Measurements from ENCODE around the gene POU2AF2. TPM values are rescaled to one million over a fixed set of nuclear protein-coding genes. Genes with fewer than 3 reads are reported as not detected.

POU2AF2 gene
- total RNA-seq, 1 donor from 2014 or later = not detected

- no peak overlapping the region for H3K4me2 ChIP-seq (ENCODE audit: low read length)
- H3K4me1 ChIP-seq (ENCODE audit: insufficient read depth, low read length) = no peaks in the 10 kb centered on the region
- H3K27ac Mint-ChIP-seq (ENCODE audit: unreplicated experiment) = no peak overlapping the region
- peaks cover 40% of the 10 kb centered on the region for H3K27me3 Mint-ChIP-seq (ENCODE audit: low read depth, unreplicated experiment)
- no peaks in the 10 kb centered on the region for H3K36me3 Mint-ChIP-seq (ENCODE audit: low read depth, unreplicated experiment)
- no peaks in the 10 kb centered on the region for H3K79me2 ChIP-seq (ENCODE audit: insufficient read depth, low read length)
- no peak for TF ChIP-seq EZH2 (IDR thresholded peaks at IDR 0.05; ENCODE audit: insufficient read depth, low read length)
- TF ChIP-seq CTCF (IDR thresholded peaks at IDR 0.05; ENCODE audit: insufficient read depth, low read depth, low read length) = no peak
- H3K27me3 ChIP-seq (ENCODE audit: insufficient read depth, low read length) = peaks cover 28% of the 10 kb centered on the region
- H3K9ac ChIP-seq (ENCODE audit: low read length) = no peak overlapping the region
- no peak for FAIRE-seq
- no peaks in the 10 kb centered on the region for H4K20me1 ChIP-seq (ENCODE audit: insufficient read depth, low read length)
- no peak overlapping the region for H2AFZ ChIP-seq (ENCODE audit: low read depth, low read length)
- H3K27ac ChIP-seq (ENCODE audit: low read depth, low read length) = no peak overlapping the region
- no peaks in the 10 kb centered on the region for H3K9me3 ChIP-seq (ENCODE audit: insufficient read depth, low read depth, low read length)
- H3K36me3 ChIP-seq (ENCODE audit: insufficient read depth, low read length) = no peaks in the 10 kb centered on the region
- no peaks in the 10 kb centered on the region for H3K9me3 Mint-ChIP-seq (ENCODE audit: unreplicated experiment)
- no peaks in the 10 kb centered on the region for H3K4me1 Mint-ChIP-seq (ENCODE audit: low read depth, unreplicated experiment)
- no peak for DNase-seq (ENCODE audit: low read depth)
- no peak overlapping the region for H3K4me3 ChIP-seq (ENCODE audit: insufficient read depth, low read depth, low read length)
- no peak overlapping the region for H3K4me3 Mint-ChIP-seq (ENCODE audit: unreplicated experiment)
These were observed 57.9 kb downstream of the POU2AF2 start for GRCh38 chr11:111303461-111303860.

- peaks cover 28% of the 10 kb centered on the region for H3K27me3 ChIP-seq (ENCODE audit: insufficient read depth, low read length)
- Mint-ChIP-seq H3K36me3 (ENCODE audit: low read depth, unreplicated experiment) (no peaks in the 10 kb centered on the region), H3K4me1 (ENCODE audit: low read depth, unreplicated experiment) (no peaks in the 10 kb centered on the region), H3K27me3 (ENCODE audit: low read depth, unreplicated experiment) (peaks cover 42% of the 10 kb centered on the region), H3K9me3 (ENCODE audit: unreplicated experiment) (no peaks in the 10 kb centered on the region), H3K4me3 (ENCODE audit: unreplicated experiment) (no peak overlapping the region), H3K27ac (ENCODE audit: unreplicated experiment) (no peak overlapping the region)
- DNase-seq (ENCODE audit: low read depth) = no peak
- H4K20me1 ChIP-seq (ENCODE audit: insufficient read depth, low read length) = no peaks in the 10 kb centered on the region
- no peak overlapping the region for H3K9ac ChIP-seq (ENCODE audit: low read length)
- no peaks in the 10 kb centered on the region for H3K9me3 ChIP-seq (ENCODE audit: insufficient read depth, low read depth, low read length)
- no peak for FAIRE-seq
- no peaks in the 10 kb centered on the region for H3K79me2 ChIP-seq (ENCODE audit: insufficient read depth, low read length)
- TF ChIP-seq CTCF (IDR thresholded peaks at IDR 0.05; ENCODE audit: insufficient read depth, low read depth, low read length) (no peak), EZH2 (IDR thresholded peaks at IDR 0.05; ENCODE audit: insufficient read depth, low read length) (no peak)
- H3K4me1 ChIP-seq (ENCODE audit: insufficient read depth, low read length) = no peaks in the 10 kb centered on the region
- no peak overlapping the region for H3K4me2 ChIP-seq (ENCODE audit: low read length)
- no peak overlapping the region for H3K27ac ChIP-seq (ENCODE audit: low read depth, low read length)
- no peak overlapping the region for H3K4me3 ChIP-seq (ENCODE audit: insufficient read depth, low read depth, low read length)
- no peaks in the 10 kb centered on the region for H3K36me3 ChIP-seq (ENCODE audit: insufficient read depth, low read length)
- H2AFZ ChIP-seq (ENCODE audit: low read depth, low read length) = no peak overlapping the region
These were observed 59.8 kb downstream of the POU2AF2 start for GRCh38 chr11:111305162-111305802.

- Histone ChIP-seq H3K27me3 (ENCODE audit: insufficient read depth, low read length) (peaks cover 26% of the 10 kb centered on the region), H3K9me3 (ENCODE audit: insufficient read depth, low read depth, low read length) (no peaks in the 10 kb centered on the region), H3K27ac (ENCODE audit: low read depth, low read length) (no peak overlapping the region), H3K4me2 (ENCODE audit: low read length) (no peak overlapping the region), H2AFZ (ENCODE audit: low read depth, low read length) (no peak overlapping the region), H3K4me3 (ENCODE audit: insufficient read depth, low read depth, low read length) (no peak overlapping the region), H3K36me3 (ENCODE audit: insufficient read depth, low read length) (no peaks in the 10 kb centered on the region), H4K20me1 (ENCODE audit: insufficient read depth, low read length) (no peaks in the 10 kb centered on the region), H3K79me2 (ENCODE audit: insufficient read depth, low read length) (no peaks in the 10 kb centered on the region), H3K4me1 (ENCODE audit: insufficient read depth, low read length) (no peaks in the 10 kb centered on the region), H3K9ac (ENCODE audit: low read length) (no peak overlapping the region)
- Mint-ChIP-seq H3K4me3 (ENCODE audit: unreplicated experiment) (no peak overlapping the region), H3K27me3 (ENCODE audit: low read depth, unreplicated experiment) (peaks cover 37% of the 10 kb centered on the region), H3K9me3 (ENCODE audit: unreplicated experiment) (no peaks in the 10 kb centered on the region), H3K27ac (ENCODE audit: unreplicated experiment) (no peak overlapping the region), H3K4me1 (ENCODE audit: low read depth, unreplicated experiment) (no peaks in the 10 kb centered on the region), H3K36me3 (ENCODE audit: low read depth, unreplicated experiment) (no peaks in the 10 kb centered on the region)
- TF ChIP-seq CTCF (IDR thresholded peaks at IDR 0.05; ENCODE audit: insufficient read depth, low read depth, low read length) = no peak
- TF ChIP-seq EZH2 (IDR thresholded peaks at IDR 0.05; ENCODE audit: insufficient read depth, low read length) = no peak
- DNase-seq (ENCODE audit: low read depth) (no peak), FAIRE-seq (no peak)
These were observed 60.4 kb downstream of the POU2AF2 start for GRCh38 chr11:111305876-111306275.

Measured in astrocyte (in vitro differentiated cells and primary cell).